UCSD-AML1 (cell line): ENCODE results near the gene LARP4B.
A peak's percentile ranks its signal among the peaks of the same experiment; 100 is the strongest.

ENCODE experiments used
- DNase-seq: peaks from one replicate; lab custom pipeline; 2025; ENCODE audit not compliant: unreplicated experiment; lab: John Stamatoyannopoulos, UW

The LARP4B gene

GRCh38 chr10:836782-837181, 94.7 kb downstream of the LARP4B start:
- no peak for DNase-seq

- DNase-seq = no peak
Observed at GRCh38 chr10:834493-834892, 97.0 kb downstream of the LARP4B start.

GRCh38 chr10:829241-829640, 102.3 kb downstream of the LARP4B start:
- DNase-seq = no peak

GRCh38 chr10:828191-828590, 103.3 kb downstream of the LARP4B start:
- no peak for DNase-seq

- no peak for DNase-seq
Observed at GRCh38 chr10:824946-825345, 106.6 kb downstream of the LARP4B start.

GRCh38 chr10:824497-824896, 107.0 kb downstream of the LARP4B start:
- no peak for DNase-seq

- peak; percentile 56 for DNase-seq
Observed at GRCh38 chr10:822661-823367, 108.7 kb downstream of the LARP4B start.

GRCh38 chr10:822197-822596, 109.3 kb downstream of the LARP4B start:
- DNase-seq = no peak

- DNase-seq = no peak
Observed at GRCh38 chr10:821322-821721, 110.2 kb downstream of the LARP4B start.

GRCh38 chr10:819816-820215, 111.7 kb downstream of the LARP4B start:
- no peak for DNase-seq

GRCh38 chr10:819326-819725, 112.2 kb downstream of the LARP4B start:
- no peak for DNase-seq

GRCh38 chr10:818526-819220, 112.8 kb downstream of the LARP4B start:
- no peak for DNase-seq

GRCh38 chr10:818010-818409, 113.5 kb downstream of the LARP4B start:
- no peak for DNase-seq

GRCh38 chr10:817371-817770, 114.1 kb downstream of the LARP4B start:
- no peak for DNase-seq

GRCh38 chr10:816958-817357, 114.5 kb downstream of the LARP4B start:
- DNase-seq = no peak

- DNase-seq = no peak
Observed at GRCh38 chr10:816091-816477, 115.4 kb downstream of the LARP4B start.

- DNase-seq = no peak
Observed at GRCh38 chr10:815338-816090, 116.0 kb downstream of the LARP4B start.

GRCh38 chr10:814536-815302, 116.8 kb downstream of the LARP4B start:
- no peak for DNase-seq

- DNase-seq = no peak
Observed at GRCh38 chr10:813286-813685, 118.2 kb downstream of the LARP4B start.

GRCh38 chr10:812787-813186, 118.7 kb downstream of the LARP4B start:
- no peak for DNase-seq
